H1 (cell line): Measurements from ENCODE around the gene PTPN13. TPM values are rescaled to one million over a fixed set of nuclear protein-coding genes. Genes with fewer than 3 reads are reported as not detected.

Experiments used
- SIN3A ChIP-seq, 2 experiments: IDR thresholded peaks in 1 of 2; conservative IDR thresholded peaks in 1 of 2; 2 replicates each; pipeline ENCODE4 v1.6.1; 2011 to 2012; ENCODE audit warnings: low read length in 2 of 2, improper control_type of control experiment in 1 of 2, low read depth in 1 of 2, mild to moderate bottlenecking in 1 of 2
- polyA plus RNA-seq, 7 experiments: library from polyadenylated mRNA; depleted of rRNA in 3 of 7; stranded (reverse) in 5 of 7; unstranded in 2 of 7; fragments of >200 nt in 5 of 7; fragments of 200-250 nt in 2 of 7; gene quantifications; 1 replicate in 5 of 7; 2 replicates in 1 of 7; 4 replicates in 1 of 7; pipeline versions ENCODE4 v1.2.1 to v1.2.3, GENCODE V29; 2011 to 2013; ENCODE audit warnings: missing spikeins in 2 of 7, mixed read lengths in 2 of 7
- total RNA-seq: library from RNA; stranded (reverse); fragmentation: NEBNext Ultra II Directional; extraction: Animal tissue kit (Norgen Biotek cat#: 25700); gene quantifications from 2 replicates; pipeline ENCODE4 v1.2.1, GENCODE V29; 2021
- TF ChIP-seq, protein P1 (sequence below): fragments of 300-600 bp; sonication (generic); IDR thresholded peaks from 2 replicates; pipeline ENCODE4 v1.7.1; 2012; ENCODE audit warnings: low read length, moderate library complexity, mild to moderate bottlenecking, inconsistent platforms; ENCODE audit not compliant: insufficient replicate concordance

Gene PTPN13
- total and polyA plus RNA-seq, 2 of the 8 experiments (the other 6 are each of a cell fraction or from before 2014, with no cell fraction given), result 12.7 to 57.9 TPM

GRCh38 chr4:86686741-86687140 lies 92.6 kb downstream of the PTPN13 start (continued):
- TF ChIP-seq, protein P1, sequence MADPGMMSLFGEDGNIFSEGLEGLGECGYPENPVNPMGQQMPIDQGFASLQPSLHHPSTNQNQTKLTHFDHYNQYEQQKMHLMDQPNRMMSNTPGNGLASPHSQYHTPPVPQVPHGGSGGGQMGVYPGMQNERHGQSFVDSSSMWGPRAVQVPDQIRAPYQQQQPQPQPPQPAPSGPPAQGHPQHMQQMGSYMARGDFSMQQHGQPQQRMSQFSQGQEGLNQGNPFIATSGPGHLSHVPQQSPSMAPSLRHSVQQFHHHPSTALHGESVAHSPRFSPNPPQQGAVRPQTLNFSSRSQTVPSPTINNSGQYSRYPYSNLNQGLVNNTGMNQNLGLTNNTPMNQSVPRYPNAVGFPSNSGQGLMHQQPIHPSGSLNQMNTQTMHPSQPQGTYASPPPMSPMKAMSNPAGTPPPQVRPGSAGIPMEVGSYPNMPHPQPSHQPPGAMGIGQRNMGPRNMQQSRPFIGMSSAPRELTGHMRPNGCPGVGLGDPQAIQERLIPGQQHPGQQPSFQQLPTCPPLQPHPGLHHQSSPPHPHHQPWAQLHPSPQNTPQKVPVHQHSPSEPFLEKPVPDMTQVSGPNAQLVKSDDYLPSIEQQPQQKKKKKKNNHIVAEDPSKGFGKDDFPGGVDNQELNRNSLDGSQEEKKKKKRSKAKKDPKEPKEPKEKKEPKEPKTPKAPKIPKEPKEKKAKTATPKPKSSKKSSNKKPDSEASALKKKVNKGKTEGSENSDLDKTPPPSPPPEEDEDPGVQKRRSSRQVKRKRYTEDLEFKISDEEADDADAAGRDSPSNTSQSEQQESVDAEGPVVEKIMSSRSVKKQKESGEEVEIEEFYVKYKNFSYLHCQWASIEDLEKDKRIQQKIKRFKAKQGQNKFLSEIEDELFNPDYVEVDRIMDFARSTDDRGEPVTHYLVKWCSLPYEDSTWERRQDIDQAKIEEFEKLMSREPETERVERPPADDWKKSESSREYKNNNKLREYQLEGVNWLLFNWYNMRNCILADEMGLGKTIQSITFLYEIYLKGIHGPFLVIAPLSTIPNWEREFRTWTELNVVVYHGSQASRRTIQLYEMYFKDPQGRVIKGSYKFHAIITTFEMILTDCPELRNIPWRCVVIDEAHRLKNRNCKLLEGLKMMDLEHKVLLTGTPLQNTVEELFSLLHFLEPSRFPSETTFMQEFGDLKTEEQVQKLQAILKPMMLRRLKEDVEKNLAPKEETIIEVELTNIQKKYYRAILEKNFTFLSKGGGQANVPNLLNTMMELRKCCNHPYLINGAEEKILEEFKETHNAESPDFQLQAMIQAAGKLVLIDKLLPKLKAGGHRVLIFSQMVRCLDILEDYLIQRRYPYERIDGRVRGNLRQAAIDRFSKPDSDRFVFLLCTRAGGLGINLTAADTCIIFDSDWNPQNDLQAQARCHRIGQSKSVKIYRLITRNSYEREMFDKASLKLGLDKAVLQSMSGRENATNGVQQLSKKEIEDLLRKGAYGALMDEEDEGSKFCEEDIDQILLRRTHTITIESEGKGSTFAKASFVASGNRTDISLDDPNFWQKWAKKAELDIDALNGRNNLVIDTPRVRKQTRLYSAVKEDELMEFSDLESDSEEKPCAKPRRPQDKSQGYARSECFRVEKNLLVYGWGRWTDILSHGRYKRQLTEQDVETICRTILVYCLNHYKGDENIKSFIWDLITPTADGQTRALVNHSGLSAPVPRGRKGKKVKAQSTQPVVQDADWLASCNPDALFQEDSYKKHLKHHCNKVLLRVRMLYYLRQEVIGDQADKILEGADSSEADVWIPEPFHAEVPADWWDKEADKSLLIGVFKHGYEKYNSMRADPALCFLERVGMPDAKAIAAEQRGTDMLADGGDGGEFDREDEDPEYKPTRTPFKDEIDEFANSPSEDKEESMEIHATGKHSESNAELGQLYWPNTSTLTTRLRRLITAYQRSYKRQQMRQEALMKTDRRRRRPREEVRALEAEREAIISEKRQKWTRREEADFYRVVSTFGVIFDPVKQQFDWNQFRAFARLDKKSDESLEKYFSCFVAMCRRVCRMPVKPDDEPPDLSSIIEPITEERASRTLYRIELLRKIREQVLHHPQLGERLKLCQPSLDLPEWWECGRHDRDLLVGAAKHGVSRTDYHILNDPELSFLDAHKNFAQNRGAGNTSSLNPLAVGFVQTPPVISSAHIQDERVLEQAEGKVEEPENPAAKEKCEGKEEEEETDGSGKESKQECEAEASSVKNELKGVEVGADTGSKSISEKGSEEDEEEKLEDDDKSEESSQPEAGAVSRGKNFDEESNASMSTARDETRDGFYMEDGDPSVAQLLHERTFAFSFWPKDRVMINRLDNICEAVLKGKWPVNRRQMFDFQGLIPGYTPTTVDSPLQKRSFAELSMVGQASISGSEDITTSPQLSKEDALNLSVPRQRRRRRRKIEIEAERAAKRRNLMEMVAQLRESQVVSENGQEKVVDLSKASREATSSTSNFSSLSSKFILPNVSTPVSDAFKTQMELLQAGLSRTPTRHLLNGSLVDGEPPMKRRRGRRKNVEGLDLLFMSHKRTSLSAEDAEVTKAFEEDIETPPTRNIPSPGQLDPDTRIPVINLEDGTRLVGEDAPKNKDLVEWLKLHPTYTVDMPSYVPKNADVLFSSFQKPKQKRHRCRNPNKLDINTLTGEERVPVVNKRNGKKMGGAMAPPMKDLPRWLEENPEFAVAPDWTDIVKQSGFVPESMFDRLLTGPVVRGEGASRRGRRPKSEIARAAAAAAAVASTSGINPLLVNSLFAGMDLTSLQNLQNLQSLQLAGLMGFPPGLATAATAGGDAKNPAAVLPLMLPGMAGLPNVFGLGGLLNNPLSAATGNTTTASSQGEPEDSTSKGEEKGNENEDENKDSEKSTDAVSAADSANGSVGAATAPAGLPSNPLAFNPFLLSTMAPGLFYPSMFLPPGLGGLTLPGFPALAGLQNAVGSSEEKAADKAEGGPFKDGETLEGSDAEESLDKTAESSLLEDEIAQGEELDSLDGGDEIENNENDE, result no peak
- TF ChIP-seq SIN3A (conservative IDR thresholded peaks at IDR 0.05 in 1 of 2, IDR thresholded peaks at IDR 0.05 in 1 of 2; ENCODE audit: low read depth in 1 of 2, low read length in 2 of 2), result no peak
